PC-9 (cell line): ENCODE data around the gene TAS1R3.

Experiments used
- CTCF ChIP-seq: fragments of 200-600 bp; sonication (generic); conservative IDR thresholded peaks from 2 replicates; pipeline ENCODE4 v1.6.1; 2017; ENCODE audit warnings: mixed run types, antibody characterized with exemption, mild to moderate bottlenecking, moderate library complexity
- EZH2 ChIP-seq: fragments of 200-600 bp; sonication (generic); IDR thresholded peaks from 2 replicates; pipeline ENCODE4 v1.8.0; 2017; ENCODE audit warnings: antibody characterized with exemption, low read depth

- TF ChIP-seq CTCF (no peak), EZH2 (no peak)
These were observed 16.0 kb downstream of the TAS1R3 start for GRCh38 chr1:1347026-1347595.
